GM12878 (cell line): ENCODE results near the gene SH2D2A. TPM values are rescaled to one million over a fixed set of nuclear protein-coding genes. Genes with fewer than 3 reads are reported as not detected.

ENCODE experiments used
- ATAC-seq: fragments of 200-7000 bp; cut with Tn5 transposase; 3 replicates; pipeline ENCODE4 v1.9.1; 2020; ENCODE audit warnings: mild to moderate bottlenecking, moderate library complexity
- BruUV-seq: library from RNA; stranded (reverse); fragments of 400-500 nt; replicated peaks from 2 replicates; lab custom pipeline; 2021; lab: Mats Ljungman, UMichigan
- CTCF ChIA-PET: fragments of 300-600 bp; sonication (Branson Sonifier 250); formaldehyde crosslinking; extraction: SDS; loops from one replicate; lab custom pipeline; 2021; ENCODE audit warnings: inconsistent platforms; lab: Yijun Ruan, JAX
- POLR2A ChIA-PET: fragments of 350-600 bp; formaldehyde crosslinking; extraction: SDS; loops from one replicate; lab custom pipeline; 2021; ENCODE audit warnings: inconsistent platforms; lab: Charles Lee
- RAD21 ChIA-PET: fragments of 300-600 bp; sonication (Branson Sonifier 250); formaldehyde crosslinking; loops from one replicate; lab custom pipeline; 2023; ENCODE audit warnings: antibody characterized with exemption; ENCODE audit not compliant: unreplicated experiment; lab: Charles Lee
- SMC1A ChIA-PET: fragments of 300-600 bp; sonication (Branson Sonifier 250); formaldehyde crosslinking; loops from one replicate; lab custom pipeline; 2023; ENCODE audit not compliant: unreplicated experiment, uncharacterized antibody; lab: Charles Lee
- DNase-seq: peaks from one replicate; pipeline ENCODE4 v3.0.0-alpha.2; 2011; ENCODE audit warnings: low read depth, low spot score
- FAIRE-seq: peaks from 3 replicates; lab custom pipeline; 2011; peaks lifted over from hg19 to GRCh38; lab: Jason Lieb, UNC
- H2AFZ ChIP-seq: 2 replicates; pipeline ENCODE4 v1.6.0; 2011; ENCODE audit warnings: low read depth, low read length, control low read depth; ENCODE audit not compliant: control insufficient read depth
- H3K27ac ChIP-seq: 2 replicates; pipeline ENCODE4 v1.5.1; 2011; ENCODE audit warnings: control low read depth; ENCODE audit not compliant: control insufficient read depth, insufficient read depth
- H3K27me3 ChIP-seq, 2 experiments: replicated peaks in 1 of 2; 2 replicates each; pipeline versions ENCODE4 v1.6.0 to v1.6.1; 2011; ENCODE audit warnings: low read length in 1 of 2; ENCODE audit not compliant: control insufficient read depth in 2 of 2, insufficient read depth in 2 of 2
- H3K36me3 ChIP-seq, 2 experiments: 2 replicates each; pipeline ENCODE4 v1.5.1; 2011; ENCODE audit warnings: low read length in 1 of 2; ENCODE audit not compliant: control insufficient read depth in 2 of 2, insufficient read depth in 2 of 2
- H3K4me1 ChIP-seq: 2 replicates; pipeline ENCODE4 v1.6.1; 2011; ENCODE audit warnings: mild to moderate bottlenecking, low read length, moderate library complexity, mixed read lengths; ENCODE audit not compliant: control insufficient read depth, insufficient read depth
- H3K4me2 ChIP-seq: 2 replicates; pipeline ENCODE4 v1.6.0; 2011; ENCODE audit warnings: control low read depth; ENCODE audit not compliant: control insufficient read depth, insufficient read depth
- H3K4me3 ChIP-seq: fragments of 200-600 bp; sonication (generic); 2 replicates; pipeline ENCODE4 v1.5.1; 2016
- H3K79me2 ChIP-seq: 2 replicates; pipeline ENCODE4 v1.6.0; 2011; ENCODE audit warnings: low read length; ENCODE audit not compliant: control insufficient read depth, insufficient read depth
- H3K9ac ChIP-seq: 2 replicates; pipeline ENCODE4 v1.8.0; 2011; ENCODE audit warnings: low read length, control low read depth, mixed read lengths; ENCODE audit not compliant: control insufficient read depth, insufficient read depth
- H3K9me3 ChIP-seq: replicated peaks from 3 replicates; pipeline ENCODE4 v1.5.1; 2011; ENCODE audit warnings: mild to moderate bottlenecking, low read length; ENCODE audit not compliant: control insufficient read depth, insufficient read depth
- H4K20me1 ChIP-seq: 2 replicates; pipeline ENCODE4 v1.6.0; 2011; ENCODE audit not compliant: control insufficient read depth, insufficient read depth
- EZH2 ChIP-seq: IDR thresholded peaks from 2 replicates; pipeline ENCODE4 v1.6.1; 2012; ENCODE audit warnings: low read depth, mild to moderate bottlenecking, control low read depth, inconsistent platforms, low read length, borderline replicate concordance; ENCODE audit not compliant: control insufficient read depth
- FOXK2 ChIP-seq: fragments of 450-650 bp; IDR thresholded peaks from 2 replicates; pipeline ENCODE4 v1.6.1; 2017; ENCODE audit warnings: mild to moderate bottlenecking, moderate library complexity
- FOXM1 ChIP-seq: IDR thresholded peaks from 2 replicates; pipeline ENCODE4 v1.6.1; 2012; ENCODE audit warnings: low read depth, mild to moderate bottlenecking, inconsistent platforms, low read length, moderate library complexity
- MTA2 ChIP-seq: fragments of 450-650 bp; IDR thresholded peaks from 2 replicates; pipeline ENCODE4 v1.6.1; 2016; ENCODE audit warnings: low read depth, mild to moderate bottlenecking, moderate library complexity
- NRF1 ChIP-seq: conservative IDR thresholded peaks from 2 replicates; pipeline ENCODE4 v1.6.1; 2011; ENCODE audit warnings: mild to moderate bottlenecking, low read depth, low read length, improper control_type of control experiment
- POU2F2 ChIP-seq: IDR thresholded peaks from 3 replicates; pipeline ENCODE4 v1.6.1; 2011; ENCODE audit warnings: low read depth, mild to moderate bottlenecking, low read length, borderline replicate concordance
- STAT1 ChIP-seq: fragments of 450-650 bp; conservative IDR thresholded peaks from 2 replicates; pipeline ENCODE4 v1.6.1; 2014; ENCODE audit warnings: antibody characterized with exemption, mild to moderate bottlenecking
- SUPT20H ChIP-seq: IDR thresholded peaks from 2 replicates; pipeline ENCODE4 v1.6.1; 2011; ENCODE audit warnings: low read depth, mild to moderate bottlenecking, low read length, moderate library complexity, borderline replicate concordance; ENCODE audit not compliant: control insufficient read depth
- ZNF217 ChIP-seq: fragments of 450-650 bp; IDR thresholded peaks from 2 replicates; pipeline ENCODE4 v1.6.1; 2017; ENCODE audit warnings: antibody characterized with exemption, mild to moderate bottlenecking
- WGBS: methylation state at CpG from one replicate; pipeline ENCODE4 v1.1.6; 2016; ENCODE audit warnings: low lambda C conversion rate; ENCODE audit not compliant: insufficient replicate concordance, insufficient coverage; ENCODE audit errors: missing lambda C conversion rate; 5-methylcytosine and 5-hydroxymethylcytosine counted together
- in situ Hi-C: fragments of 300-500 bp; cut with MboI; formaldehyde crosslinking; loops from 9 replicates; pipeline ENCODE4 v1.14.3; 2018; ENCODE audit warnings: mixed read lengths
- intact Hi-C: fragments of 100-400 bp; cut with micrococcal nuclease; formaldehyde crosslinking; loops from one replicate; pipeline ENCODE4 v1.14.2; 2022; ENCODE audit not compliant: unreplicated experiment
- polyA plus RNA-seq, 11 experiments: library from polyadenylated mRNA; depleted of rRNA in 4 of 11; unstranded in 6 of 11; stranded (reverse) in 5 of 11; fragments of >200 nt; fragmentation: Nextera tagmentation in 4 of 11; fragmentation: Illumina TruSeq in 1 of 11; extraction: Ambion mirVana in 4 of 11; extraction: Trizol in 1 of 11; gene quantifications; 1 replicate in 1 of 11; 2 replicates in 10 of 11; pipeline versions ENCODE4 v1.2.1 to v1.2.3, GENCODE V29; 2011 to 2016; ENCODE audit warnings: inconsistent platforms in 2 of 11, missing spikeins in 2 of 11, low read depth in 1 of 11
- total RNA-seq, 4 experiments: library from RNA; depleted of rRNA in 3 of 4; stranded (reverse); fragments of >200 nt in 3 of 4; fragmentation: Illumina TruSeq in 1 of 4; extraction: Trizol in 1 of 4; gene quantifications; 2 replicates each; pipeline versions ENCODE4 v1.2.1 to v1.2.3, GENCODE V29; 2013 to 2021
- TF ChIP-seq, protein P1 (sequence below): IDR thresholded peaks from 2 replicates; pipeline ENCODE4 v1.6.1; 2011; ENCODE audit warnings: low read depth, low read length, improper control_type of control experiment, borderline replicate concordance
- TF ChIP-seq, protein P2 (sequence below): fragments of 450-650 bp; IDR thresholded peaks from 2 replicates; pipeline ENCODE4 v1.6.1; 2017; ENCODE audit warnings: mild to moderate bottlenecking, low read depth, inconsistent platforms; ENCODE audit not compliant: poor library complexity, severe bottlenecking
- TF ChIP-seq, protein P3 (sequence below): IDR thresholded peaks from 2 replicates; pipeline ENCODE4 v1.6.1; 2012; ENCODE audit warnings: low read depth, low read length, improper control_type of control experiment
- TF ChIP-seq, protein P4 (sequence below): fragments of 450-650 bp; IDR thresholded peaks from 2 replicates; pipeline ENCODE4 v1.6.1; 2017; ENCODE audit warnings: antibody characterized with exemption, mild to moderate bottlenecking, moderate library complexity

Gene SH2D2A
- total and polyA plus RNA-seq, 10 of the 15 experiments (the other 5 are each of a cell fraction or from before 2014, with no cell fraction given): 0.72 to 15.9 (median 7.0) TPM

DNA sequence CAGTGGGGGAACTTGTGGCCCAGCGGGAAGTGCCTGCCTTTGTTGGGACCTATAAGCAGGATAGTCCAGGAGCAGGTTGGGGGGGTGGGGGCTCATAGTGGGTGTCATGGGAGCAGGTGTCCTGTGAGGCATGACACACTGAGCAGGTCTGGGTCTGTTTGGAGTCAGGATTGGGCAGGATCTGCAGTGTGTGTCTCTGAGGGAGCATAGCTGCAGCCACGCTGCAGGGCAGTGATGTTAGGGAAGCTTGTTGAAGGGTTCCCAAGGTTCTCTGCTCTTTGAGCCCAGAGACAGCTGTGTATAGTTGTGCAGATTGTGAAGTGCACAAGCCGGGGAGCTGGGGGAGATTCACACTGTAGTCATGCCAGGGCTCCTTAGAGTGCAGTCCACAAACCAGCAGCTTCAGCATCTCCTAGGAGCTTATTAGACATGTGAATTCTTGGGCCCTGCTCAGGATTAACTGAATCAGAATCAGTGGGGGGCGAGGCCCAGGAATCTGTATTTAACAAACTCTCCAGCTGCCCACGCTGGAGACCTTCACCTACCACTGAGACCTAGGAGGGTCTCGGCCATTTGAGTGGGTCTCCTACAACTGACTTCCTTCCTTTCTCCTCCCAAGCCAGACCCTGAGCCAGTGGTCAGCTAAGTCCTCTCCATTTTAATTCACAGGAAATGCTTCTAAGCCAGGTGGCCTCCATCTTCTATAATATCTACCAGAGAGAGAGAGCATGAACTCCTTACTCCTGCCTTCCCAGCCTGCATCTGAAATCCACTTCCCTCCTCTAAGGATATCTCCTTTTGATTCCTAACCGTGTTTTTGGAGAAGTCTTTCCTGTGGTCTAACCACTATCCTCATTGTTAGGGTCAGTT lies 31.2 kb upstream of the SH2D2A start:
- H3K79me2 ChIP-seq: no peaks in the 10 kb centered on the region
- H3K36me3 ChIP-seq: no peaks in the 10 kb centered on the region
- H3K4me3 ChIP-seq: no peak overlapping the region
- ATAC-seq (no peak), FAIRE-seq (no peak), DNase-seq (no peak)
- no TSS peak for BruUV-seq
- intact Hi-C loops: no loop called here
- H3K27ac ChIP-seq: no peak overlapping the region
- peaks cover 0 to 7% of the 10 kb centered on the region in 2 experiments; a peak in 3 of 4 replicates for H3K27me3 ChIP-seq
- H3K4me1 ChIP-seq: no peaks in the 10 kb centered on the region
- H3K9me3 ChIP-seq: no peaks in the 10 kb centered on the region
- no peak overlapping the region for H3K9ac ChIP-seq
- ChIA-PET SMC1A (interaction anchor here (1.3 to 1.5 kb wide), 2 partner anchors 10 to 13 kb away, joined by 3 to 7 read pairs; partner anchors contain the start of gene NTRK1), CTCF (interaction anchor here (1.6 to 2.6 kb wide), 6 partner anchors 9 to 158 kb away, joined by 5 to 23 read pairs (median 6); partner anchors contain the start of genes INSRR and NTRK1), POLR2A (interaction anchor here (0.5 to 1.5 kb wide), 3 partner anchors 10 to 60 kb away, joined by 3 to 4 read pairs (median 3); no protein-coding TSS in a partner anchor), RAD21 (interaction anchor here (1.0 to 1.3 kb wide), 4 partner anchors 9 to 126 kb away, joined by 3 to 4 read pairs (median 4); no protein-coding TSS in a partner anchor)
- in situ Hi-C loops: no loop called here
- no peaks in the 10 kb centered on the region for H4K20me1 ChIP-seq
- H2AFZ ChIP-seq: no peak overlapping the region
- WGBS: 12% methylated on average over 7 of the region's 7 CpGs
- H3K4me2 ChIP-seq: no peak overlapping the region
- TF ChIP-seq, protein P1, sequence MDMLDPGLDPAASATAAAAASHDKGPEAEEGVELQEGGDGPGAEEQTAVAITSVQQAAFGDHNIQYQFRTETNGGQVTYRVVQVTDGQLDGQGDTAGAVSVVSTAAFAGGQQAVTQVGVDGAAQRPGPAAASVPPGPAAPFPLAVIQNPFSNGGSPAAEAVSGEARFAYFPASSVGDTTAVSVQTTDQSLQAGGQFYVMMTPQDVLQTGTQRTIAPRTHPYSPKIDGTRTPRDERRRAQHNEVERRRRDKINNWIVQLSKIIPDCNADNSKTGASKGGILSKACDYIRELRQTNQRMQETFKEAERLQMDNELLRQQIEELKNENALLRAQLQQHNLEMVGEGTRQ: no peak
- no peak for TF ChIP-seq FOXK2
- no peak for TF ChIP-seq ZNF217
- TF ChIP-seq, protein P2, sequence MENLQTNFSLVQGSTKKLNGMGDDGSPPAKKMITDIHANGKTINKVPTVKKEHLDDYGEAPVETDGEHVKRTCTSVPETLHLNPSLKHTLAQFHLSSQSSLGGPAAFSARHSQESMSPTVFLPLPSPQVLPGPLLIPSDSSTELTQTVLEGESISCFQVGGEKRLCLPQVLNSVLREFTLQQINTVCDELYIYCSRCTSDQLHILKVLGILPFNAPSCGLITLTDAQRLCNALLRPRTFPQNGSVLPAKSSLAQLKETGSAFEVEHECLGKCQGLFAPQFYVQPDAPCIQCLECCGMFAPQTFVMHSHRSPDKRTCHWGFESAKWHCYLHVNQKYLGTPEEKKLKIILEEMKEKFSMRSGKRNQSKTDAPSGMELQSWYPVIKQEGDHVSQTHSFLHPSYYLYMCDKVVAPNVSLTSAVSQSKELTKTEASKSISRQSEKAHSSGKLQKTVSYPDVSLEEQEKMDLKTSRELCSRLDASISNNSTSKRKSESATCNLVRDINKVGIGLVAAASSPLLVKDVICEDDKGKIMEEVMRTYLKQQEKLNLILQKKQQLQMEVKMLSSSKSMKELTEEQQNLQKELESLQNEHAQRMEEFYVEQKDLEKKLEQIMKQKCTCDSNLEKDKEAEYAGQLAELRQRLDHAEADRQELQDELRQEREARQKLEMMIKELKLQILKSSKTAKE: no peak
- TF ChIP-seq FOXM1: no peak
- no peak for TF ChIP-seq STAT1
- no peak for TF ChIP-seq NRF1
- no peak for TF ChIP-seq EZH2
- TF ChIP-seq, protein P3, sequence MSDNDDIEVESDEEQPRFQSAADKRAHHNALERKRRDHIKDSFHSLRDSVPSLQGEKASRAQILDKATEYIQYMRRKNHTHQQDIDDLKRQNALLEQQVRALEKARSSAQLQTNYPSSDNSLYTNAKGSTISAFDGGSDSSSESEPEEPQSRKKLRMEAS: no peak
- no peak for TF ChIP-seq POU2F2
- no peak for TF ChIP-seq SUPT20H
- TF ChIP-seq MTA2: no peak
- TF ChIP-seq, protein P4, sequence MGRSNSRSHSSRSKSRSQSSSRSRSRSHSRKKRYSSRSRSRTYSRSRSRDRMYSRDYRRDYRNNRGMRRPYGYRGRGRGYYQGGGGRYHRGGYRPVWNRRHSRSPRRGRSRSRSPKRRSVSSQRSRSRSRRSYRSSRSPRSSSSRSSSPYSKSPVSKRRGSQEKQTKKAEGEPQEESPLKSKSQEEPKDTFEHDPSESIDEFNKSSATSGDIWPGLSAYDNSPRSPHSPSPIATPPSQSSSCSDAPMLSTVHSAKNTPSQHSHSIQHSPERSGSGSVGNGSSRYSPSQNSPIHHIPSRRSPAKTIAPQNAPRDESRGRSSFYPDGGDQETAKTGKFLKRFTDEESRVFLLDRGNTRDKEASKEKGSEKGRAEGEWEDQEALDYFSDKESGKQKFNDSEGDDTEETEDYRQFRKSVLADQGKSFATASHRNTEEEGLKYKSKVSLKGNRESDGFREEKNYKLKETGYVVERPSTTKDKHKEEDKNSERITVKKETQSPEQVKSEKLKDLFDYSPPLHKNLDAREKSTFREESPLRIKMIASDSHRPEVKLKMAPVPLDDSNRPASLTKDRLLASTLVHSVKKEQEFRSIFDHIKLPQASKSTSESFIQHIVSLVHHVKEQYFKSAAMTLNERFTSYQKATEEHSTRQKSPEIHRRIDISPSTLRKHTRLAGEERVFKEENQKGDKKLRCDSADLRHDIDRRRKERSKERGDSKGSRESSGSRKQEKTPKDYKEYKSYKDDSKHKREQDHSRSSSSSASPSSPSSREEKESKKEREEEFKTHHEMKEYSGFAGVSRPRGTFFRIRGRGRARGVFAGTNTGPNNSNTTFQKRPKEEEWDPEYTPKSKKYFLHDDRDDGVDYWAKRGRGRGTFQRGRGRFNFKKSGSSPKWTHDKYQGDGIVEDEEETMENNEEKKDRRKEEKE: no peak
